RCC 7860 (cell line): Measurements from ENCODE around the gene SPEM1.
"Not testable (repeated sequence)": the region's sequence is repeated elsewhere in the genome, so short reads cannot be mapped to it uniquely, and the experiment has no call there.

Experiments used
- DNase-seq: peaks from one replicate; pipeline ENCODE4 v3.0.0-alpha.2; 2015; ENCODE audit warnings: low spot score
- FAIRE-seq: peaks from 2 replicates; lab custom pipeline; 2012; peaks lifted over from hg19 to GRCh38; lab: Jason Lieb, UNC

Gene SPEM1

DNA sequence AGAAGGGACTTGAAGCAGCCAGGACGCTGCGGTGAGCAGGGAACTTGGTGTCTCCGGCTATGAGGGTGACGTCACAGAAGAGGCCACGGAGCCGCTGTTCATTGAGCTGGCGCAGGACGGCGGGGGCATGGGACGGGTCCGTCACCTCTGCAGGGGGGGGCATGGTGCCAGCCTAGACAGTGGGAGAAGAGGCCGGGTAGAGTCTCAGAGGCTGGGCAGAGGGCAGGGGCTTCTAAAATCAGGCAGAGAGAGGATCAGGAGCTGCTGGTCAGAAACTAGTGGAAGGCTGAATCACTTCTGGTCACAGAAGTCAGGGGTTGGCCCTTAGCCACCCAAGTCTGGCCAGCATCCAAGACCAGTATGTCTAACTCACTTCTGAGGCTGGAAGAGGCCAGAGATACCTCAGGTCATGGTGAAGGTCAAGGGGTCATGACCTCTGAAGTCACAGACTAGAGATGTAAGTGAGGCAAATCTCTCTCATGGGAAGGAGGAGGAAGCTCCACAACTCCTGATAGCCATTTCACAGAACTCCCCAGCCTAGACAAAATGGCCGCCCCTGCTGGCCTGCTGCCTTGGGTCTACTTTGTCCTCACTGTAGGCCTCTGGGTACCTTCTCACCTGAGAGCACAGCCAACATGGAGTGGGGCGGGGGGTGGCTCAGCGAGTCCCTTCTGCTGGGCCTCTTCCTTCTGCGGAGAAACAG is 46.7 kb downstream of the SPEM1 start:
- peak; percentile 78 for DNase-seq
- peak; percentile 76 for FAIRE-seq

GRCh38 chr17:7467498-7467897 is 47.4 kb downstream of the SPEM1 start:
- DNase-seq: no peak

GRCh38 chr17:7468290-7468689 is 48.2 kb downstream of the SPEM1 start:
- FAIRE-seq (no peak), DNase-seq (no peak)

More at GRCh38 chr17:7467498-7467897, 47.4 kb downstream of the SPEM1 start:
- FAIRE-seq: no peak

- FAIRE-seq: no peak
- no peak for DNase-seq
These were observed 48.8 kb downstream of the SPEM1 start for GRCh38 chr17:7468804-7469389.

GRCh38 chr17:7469843-7470242 is 49.7 kb downstream of the SPEM1 start:
- FAIRE-seq, DNase-seq: not testable (repeated sequence)

GRCh38 chr17:7470457-7470973 is 50.4 kb downstream of the SPEM1 start:
- not testable (repeated sequence) for DNase-seq, FAIRE-seq
